GM10847 (cell line): ENCODE results near the gene IL20.

Experiments
- POLR2A ChIP-seq: IDR thresholded peaks from 2 replicates; pipeline ENCODE4 v1.6.1; 2011; ENCODE audit not compliant: insufficient read length; ENCODE audit errors: extremely low read depth

IL20 gene

GRCh38 chr1:206886831-206887230 is 21.4 kb downstream of the IL20 start:
- TF ChIP-seq POLR2A, result no peak

- no peak for TF ChIP-seq POLR2A
Measured at GRCh38 chr1:206887701-206888100, 22.3 kb downstream of the IL20 start.

GRCh38 chr1:206890125-206891060 is 25.0 kb downstream of the IL20 start:
- no peak for TF ChIP-seq POLR2A

GRCh38 chr1:206891412-206891811 is 26.0 kb downstream of the IL20 start:
- TF ChIP-seq POLR2A, result no peak

- TF ChIP-seq POLR2A, result no peak
Measured at GRCh38 chr1:206892351-206892984, 27.0 kb downstream of the IL20 start.

GRCh38 chr1:206893380-206893779 is 28.0 kb downstream of the IL20 start:
- no peak for TF ChIP-seq POLR2A

- TF ChIP-seq POLR2A, result no peak
Measured at GRCh38 chr1:206895325-206895724, 29.9 kb downstream of the IL20 start.

- no peak for TF ChIP-seq POLR2A
Measured at GRCh38 chr1:206895837-206896242, 30.4 kb downstream of the IL20 start.

- TF ChIP-seq POLR2A, result no peak
Measured at GRCh38 chr1:206896261-206896660, 30.8 kb downstream of the IL20 start.

- TF ChIP-seq POLR2A, result no peak
Measured at GRCh38 chr1:206897175-206897574, 31.8 kb downstream of the IL20 start, which contains the start of gene IL24. TSS of gene IL24 (plus strand) at chr1:206897443. CDS start at chr1:206897833, 390 bp downstream.

- TF ChIP-seq POLR2A, result no peak
Measured at GRCh38 chr1:206898089-206898914, 32.9 kb downstream of the IL20 start.

GRCh38 chr1:206898915-206899431 is 33.5 kb downstream of the IL20 start:
- no peak for TF ChIP-seq POLR2A

GRCh38 chr1:206899717-206900116 is 34.3 kb downstream of the IL20 start:
- no peak for TF ChIP-seq POLR2A

- no peak for TF ChIP-seq POLR2A
Measured at GRCh38 chr1:206900149-206900548, 34.7 kb downstream of the IL20 start.

GRCh38 chr1:206901944-206902343 is 36.5 kb downstream of the IL20 start:
- TF ChIP-seq POLR2A, result no peak
